ENCODE results near the gene TCF19.
"Not testable (repeated sequence)": the region's sequence is repeated elsewhere in the genome, so short reads cannot be mapped to it uniquely, and the experiment has no call there.

The TCF19 gene

GRCh38 chr6:31162463-31163165 lies 4.2 kb downstream of the TCF19 start:
- DNase-seq = no peak

- DNase-seq = no peak
Measured at GRCh38 chr6:31163922-31164321, 5.5 kb downstream of the TCF19 start.

- DNase-seq = not testable (repeated sequence)
Measured at GRCh38 chr6:31164475-31165063, 6.2 kb downstream of the TCF19 start.

- DNase-seq = not testable (repeated sequence)
Measured at GRCh38 chr6:31165064-31165832, 6.9 kb downstream of the TCF19 start.

- DNase-seq = no peak
Measured at GRCh38 chr6:31165986-31166385, 7.6 kb downstream of the TCF19 start.

GRCh38 chr6:31168606-31169005 lies 10.2 kb downstream of the TCF19 start:
- DNase-seq = no peak

- no peak for DNase-seq
Measured at GRCh38 chr6:31169123-31169857, 10.9 kb downstream of the TCF19 start.

GRCh38 chr6:31169858-31170599 lies 11.6 kb downstream of the TCF19 start:
- DNase-seq = not testable (repeated sequence)

- no peak for DNase-seq
Measured at GRCh38 chr6:31170600-31170881, 12.2 kb downstream of the TCF19 start, which contains the start of gene POU5F1. Gene POU5F1, minus strand, starts transcription at chr6:31170682. Its CDS starts 62 bp downstream, at chr6:31170620.

- no peak for DNase-seq
Measured at GRCh38 chr6:31170987-31171671, 12.7 kb downstream of the TCF19 start.

GRCh38 chr6:31171931-31172905 lies 13.8 kb downstream of the TCF19 start:
- DNase-seq = no peak

GRCh38 chr6:31172973-31173384 lies 14.6 kb downstream of the TCF19 start:
- DNase-seq = no peak

- no peak for DNase-seq
Measured at GRCh38 chr6:31173406-31173805, 15.0 kb downstream of the TCF19 start.

GRCh38 chr6:31174378-31174777 lies 16.0 kb downstream of the TCF19 start:
- DNase-seq = no peak

GRCh38 chr6:31175971-31176370 lies 17.6 kb downstream of the TCF19 start:
- DNase-seq = no peak

GRCh38 chr6:31178143-31179041 lies 20.0 kb downstream of the TCF19 start:
- no peak for DNase-seq

GRCh38 chr6:31179042-31179386 lies 20.6 kb downstream of the TCF19 start:
- DNase-seq = no peak

- DNase-seq = no peak
Measured at GRCh38 chr6:31179896-31180295, 21.5 kb downstream of the TCF19 start.

GRCh38 chr6:31180500-31180899 lies 22.1 kb downstream of the TCF19 start:
- DNase-seq = peak; percentile 47

- not testable (repeated sequence) for DNase-seq
Measured at GRCh38 chr6:31183287-31183686, 24.9 kb downstream of the TCF19 start.

Measured in stimulated activated CD4-positive, alpha-beta T cell treated with anti-CD3 and anti-CD28 coated beads, Interleukin-4, amount 100 ng/mL, for 1 hour (primary cell).